MM.1S (cell line): Measurements from ENCODE around the gene RNF2.
"Not testable (repeated sequence)": the region's sequence is repeated elsewhere in the genome, so short reads cannot be mapped to it uniquely, and the experiment has no call there.

Experiments
- DNase-seq: peaks from one replicate; pipeline ENCODE4 v3.0.0-alpha.2; 2015
- H2AFZ ChIP-seq: fragments of 300-600 bp; sonication (generic); 2 replicates; pipeline ENCODE4 v1.6.0; 2016; ENCODE audit warnings: antibody characterized with exemption, low read length
- H3F3A ChIP-seq: fragments of 300-600 bp; sonication (generic); 2 replicates; pipeline ENCODE4 v1.6.1; 2016; ENCODE audit warnings: mild to moderate bottlenecking, antibody characterized with exemption, low read length, moderate library complexity, mixed read lengths; ENCODE audit not compliant: insufficient read depth
- H3K27ac ChIP-seq: fragments of 300-600 bp; sonication (generic); 2 replicates; pipeline ENCODE4 v1.5.1; 2016; ENCODE audit warnings: mild to moderate bottlenecking, low read length
- H3K27me3 ChIP-seq: fragments of 300-600 bp; sonication (generic); replicated peaks from 2 replicates; pipeline ENCODE4 v1.6.0; 2016; ENCODE audit warnings: low read length; ENCODE audit not compliant: insufficient read depth
- H3K36me3 ChIP-seq: fragments of 300-600 bp; sonication (generic); replicated peaks from 2 replicates; pipeline ENCODE4 v1.6.1; 2016; ENCODE audit warnings: mild to moderate bottlenecking, low read length, mixed read lengths; ENCODE audit not compliant: insufficient read depth
- H3K4me1 ChIP-seq: fragments of 300-600 bp; sonication (generic); 2 replicates; pipeline ENCODE4 v1.6.1; 2016; ENCODE audit warnings: low read length, mixed read lengths
- H3K4me2 ChIP-seq: fragments of 300-600 bp; sonication (generic); 2 replicates; pipeline ENCODE4 v1.6.0; 2016; ENCODE audit warnings: low read depth, low read length
- H3K4me3 ChIP-seq: fragments of 300-600 bp; sonication (generic); 2 replicates; pipeline ENCODE4 v1.5.1; 2016; ENCODE audit warnings: low read length, mixed read lengths
- H3K79me2 ChIP-seq: fragments of 300-600 bp; sonication (generic); 2 replicates; pipeline ENCODE4 v1.6.1; 2016; ENCODE audit warnings: mixed run types, low read length, mixed read lengths
- H3K9ac ChIP-seq: fragments of 300-600 bp; sonication (generic); 2 replicates; pipeline ENCODE4 v1.6.1; 2016; ENCODE audit warnings: low read length, mixed read lengths
- H3K9me2 ChIP-seq: fragments of 300-600 bp; sonication (generic); replicated peaks from 2 replicates; pipeline ENCODE4 v1.6.1; 2016; ENCODE audit warnings: mild to moderate bottlenecking, low read length, mixed read lengths; ENCODE audit not compliant: insufficient read depth
- H3K9me3 ChIP-seq: fragments of 300-600 bp; sonication (generic); replicated peaks from 2 replicates; pipeline ENCODE4 v1.6.1; 2016; ENCODE audit warnings: mild to moderate bottlenecking, low read length, mixed read lengths; ENCODE audit not compliant: insufficient read depth
- H4K20me1 ChIP-seq: fragments of 300-600 bp; sonication (generic); 2 replicates; pipeline ENCODE4 v1.6.1; 2016; ENCODE audit warnings: mild to moderate bottlenecking, low read length, moderate library complexity, mixed read lengths; ENCODE audit not compliant: insufficient read depth
- EZH2 ChIP-seq: fragments of 300-600 bp; sonication (generic); optimal IDR thresholded peaks from 2 replicates; pipeline ENCODE3; 2017; ENCODE audit warnings: low read depth, mild to moderate bottlenecking, antibody characterized with exemption, low read length, mixed read lengths
- EZH2phosphoT487 ChIP-seq: fragments of 300-600 bp; sonication (generic); IDR thresholded peaks from 2 replicates; pipeline ENCODE4 v1.6.1; 2018; ENCODE audit warnings: antibody characterized with exemption, low read length
- TF ChIP-seq, protein P1 (sequence below): fragments of 300-600 bp; sonication (generic); IDR thresholded peaks from 2 replicates; pipeline ENCODE4 v1.5.1; 2016; ENCODE audit warnings: antibody characterized with exemption, low read length, mixed read lengths

Gene RNF2

GRCh38 chr1:185044981-185045813 lies at the start of gene RNF2:
RNF2 (plus strand) TSS chr1:185045558; CDS start chr1:185087554, 41,996 bp downstream.
- Histone ChIP-seq H3K27ac (no peak within 1 kb of the TSS), H3K4me3 (peak within 1 kb of the TSS; percentile 88), H4K20me1 (no peaks in the 10 kb centered on the region), H3K9me3 (no peaks in the 10 kb centered on the region), H3K9me2 (no peaks in the 10 kb centered on the region), H3K4me1 (peaks cover 9% of the 10 kb centered on the region; the same call in 1 of the 2 replicates), H3F3A (peaks cover 14% of the 10 kb centered on the region), H3K4me2 (peak within 1 kb of the TSS; percentile 86), H3K36me3 (no peaks in the 10 kb centered on the region), H3K9ac (peak within 1 kb of the TSS; percentile 66), H2AFZ (peak within 1 kb of the TSS; percentile 93), H3K27me3 (no peaks in the 10 kb centered on the region; the same call in 1 of the 2 replicates), H3K79me2 (peaks cover 37% of the 10 kb centered on the region)
- DNase-seq, result peak; percentile 79
- TF ChIP-seq EZH2, result no peak
- TF ChIP-seq, protein P1, sequence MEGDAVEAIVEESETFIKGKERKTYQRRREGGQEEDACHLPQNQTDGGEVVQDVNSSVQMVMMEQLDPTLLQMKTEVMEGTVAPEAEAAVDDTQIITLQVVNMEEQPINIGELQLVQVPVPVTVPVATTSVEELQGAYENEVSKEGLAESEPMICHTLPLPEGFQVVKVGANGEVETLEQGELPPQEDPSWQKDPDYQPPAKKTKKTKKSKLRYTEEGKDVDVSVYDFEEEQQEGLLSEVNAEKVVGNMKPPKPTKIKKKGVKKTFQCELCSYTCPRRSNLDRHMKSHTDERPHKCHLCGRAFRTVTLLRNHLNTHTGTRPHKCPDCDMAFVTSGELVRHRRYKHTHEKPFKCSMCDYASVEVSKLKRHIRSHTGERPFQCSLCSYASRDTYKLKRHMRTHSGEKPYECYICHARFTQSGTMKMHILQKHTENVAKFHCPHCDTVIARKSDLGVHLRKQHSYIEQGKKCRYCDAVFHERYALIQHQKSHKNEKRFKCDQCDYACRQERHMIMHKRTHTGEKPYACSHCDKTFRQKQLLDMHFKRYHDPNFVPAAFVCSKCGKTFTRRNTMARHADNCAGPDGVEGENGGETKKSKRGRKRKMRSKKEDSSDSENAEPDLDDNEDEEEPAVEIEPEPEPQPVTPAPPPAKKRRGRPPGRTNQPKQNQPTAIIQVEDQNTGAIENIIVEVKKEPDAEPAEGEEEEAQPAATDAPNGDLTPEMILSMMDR, result no peak
- no peak for TF ChIP-seq EZH2phosphoT487

- not testable (repeated sequence) for H3K79me2 ChIP-seq, H3K27me3 ChIP-seq, H4K20me1 ChIP-seq, H3K36me3 ChIP-seq, H3K27ac ChIP-seq, H2AFZ ChIP-seq, H3K9ac ChIP-seq, H3K9me2 ChIP-seq, DNase-seq, H3K4me3 ChIP-seq, H3K4me1 ChIP-seq, H3F3A ChIP-seq, H3K9me3 ChIP-seq, H3K4me2 ChIP-seq
Observed at GRCh38 chr1:184999974-185000373, 45.4 kb upstream of the RNF2 start.

GRCh38 chr1:185001312-185001880 lies 44.0 kb upstream of the RNF2 start:
- H3K9ac ChIP-seq, H3K27ac ChIP-seq, H3K9me3 ChIP-seq, DNase-seq, H3K36me3 ChIP-seq, H3F3A ChIP-seq, H3K27me3 ChIP-seq, H3K9me2 ChIP-seq, H3K79me2 ChIP-seq, H4K20me1 ChIP-seq, H3K4me3 ChIP-seq, H3K4me2 ChIP-seq, H3K4me1 ChIP-seq, H2AFZ ChIP-seq: not testable (repeated sequence)

DNA sequence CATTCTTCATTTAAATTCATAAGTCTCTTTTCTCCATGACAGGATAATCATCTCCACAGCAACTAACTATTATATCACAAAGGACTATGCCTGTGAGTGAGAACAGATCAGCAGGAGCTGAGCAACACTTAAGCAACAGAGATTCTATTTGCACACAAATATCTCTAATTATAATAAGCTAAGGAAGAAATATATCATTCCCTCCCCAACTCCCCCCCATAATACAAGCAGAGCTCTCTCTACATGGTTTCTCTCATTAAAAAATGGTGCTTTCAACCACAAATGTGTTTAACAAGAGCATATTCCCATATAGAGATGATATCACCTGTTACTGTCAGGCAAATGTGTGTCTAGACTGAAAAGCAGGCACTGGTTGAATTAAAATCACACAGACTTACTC lies 36.5 kb upstream of the RNF2 start:
- no peaks in the 10 kb centered on the region for H3K9me3 ChIP-seq
- H4K20me1 ChIP-seq, result no peaks in the 10 kb centered on the region
- H3K4me2 ChIP-seq, result no peak overlapping the region
- H3K4me3 ChIP-seq, result no peak overlapping the region
- H3K27ac ChIP-seq, result no peak overlapping the region
- H3K36me3 ChIP-seq, result no peaks in the 10 kb centered on the region
- TF ChIP-seq EZH2phosphoT487, result no peak
- TF ChIP-seq, protein P1, result no peak
- TF ChIP-seq EZH2, result no peak
- no peaks in the 10 kb centered on the region for H3K9me2 ChIP-seq
- no peaks in the 10 kb centered on the region for H3K4me1 ChIP-seq
- DNase-seq, result no peak
- no peak overlapping the region for H2AFZ ChIP-seq
- H3K9ac ChIP-seq, result no peak overlapping the region
- no peaks in the 10 kb centered on the region for H3F3A ChIP-seq
- H3K79me2 ChIP-seq, result no peaks in the 10 kb centered on the region
- H3K27me3 ChIP-seq, result no peaks in the 10 kb centered on the region
